ENCODE measurements around the gene PSMB8. TPM values are rescaled to one million over a fixed set of nuclear protein-coding genes. Genes with fewer than 3 reads are reported as not detected.

The PSMB8 gene
- total RNA-seq, 1 donor from 2014 or later: 42.1 TPM

DNA sequence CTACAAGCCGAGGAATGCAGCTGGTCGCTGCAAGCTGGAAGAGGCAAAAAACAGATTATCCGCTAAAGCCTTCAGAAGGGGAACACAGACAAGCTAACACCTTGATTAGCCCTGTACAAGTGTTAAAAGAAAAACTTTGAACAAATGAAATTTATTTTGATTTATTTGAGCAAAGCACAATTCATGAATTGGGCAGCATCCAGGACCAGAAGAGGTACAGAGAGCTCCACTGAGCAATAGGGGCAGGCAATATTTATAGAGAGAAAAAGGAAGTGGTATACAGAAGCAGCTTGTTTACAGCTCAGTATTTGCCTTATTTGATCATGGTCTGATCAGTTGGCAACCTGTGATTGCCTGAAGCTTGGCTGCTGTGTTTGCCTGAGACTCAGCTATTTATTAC lies 44.7 kb downstream of the PSMB8 start:
- DNase-seq (ENCODE audit: low read depth in 2 of 2): no peak

GRCh38 chr6:32796848-32797776 lies 46.7 kb downstream of the PSMB8 start:
- peak; percentile 59 to 65 for DNase-seq (ENCODE audit: low read depth in 2 of 2)

DNA sequence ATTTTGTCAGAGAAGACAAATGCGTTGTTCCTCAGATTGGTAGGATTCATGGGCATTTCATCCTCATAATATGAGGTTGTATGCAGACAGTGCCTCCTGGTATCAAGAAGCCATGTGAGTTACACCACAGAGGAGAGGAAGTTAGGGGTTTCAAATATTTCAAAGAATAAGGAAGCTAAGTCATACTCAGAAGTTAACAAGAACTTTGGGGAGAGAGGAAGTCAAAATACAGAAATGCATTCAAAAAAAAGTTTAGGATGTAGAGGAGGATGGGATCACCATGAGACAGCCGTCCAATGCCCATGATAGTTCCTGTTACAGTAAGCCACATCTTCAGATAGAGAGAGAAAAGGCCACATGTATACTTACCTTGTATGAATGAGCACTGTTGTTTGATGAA lies 49.3 kb downstream of the PSMB8 start:
- no peak for DNase-seq (ENCODE audit: low read depth in 2 of 2)

DNA sequence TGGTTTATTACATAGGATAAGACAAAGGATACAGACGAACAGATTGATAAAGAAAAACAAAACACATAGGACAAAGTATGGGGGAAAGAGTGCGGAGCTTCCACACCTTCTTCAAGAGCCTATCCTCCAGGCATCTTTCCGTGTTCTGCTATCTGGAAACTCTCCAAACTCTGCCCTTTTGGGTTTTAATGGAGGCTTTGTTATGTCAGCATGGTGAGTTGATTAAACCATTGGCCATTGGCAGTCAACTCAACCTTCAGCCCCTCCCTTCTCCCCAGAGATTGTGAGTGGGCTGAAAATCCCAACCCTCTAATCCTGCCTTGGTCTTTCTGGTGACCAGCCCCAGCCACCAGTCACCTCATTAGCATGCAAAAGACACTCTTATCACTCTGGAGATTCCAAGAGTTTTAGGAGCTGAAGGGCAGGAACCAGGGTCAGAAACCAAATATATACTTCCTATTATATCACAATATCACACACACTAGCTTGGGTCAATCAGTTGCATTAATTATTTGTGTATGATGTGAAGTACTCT lies 50.9 kb downstream of the PSMB8 start:
- DNase-seq (ENCODE audit: low read depth in 2 of 2): no peak

Other genes starting within 250 kb of the PSMB8 start
- gene HLA-DQA1, start 206.6 kb downstream of the PSMB8 start, total RNA-seq: not detected in 2 replicates
- gene HLA-DQB1, start 177.4 kb downstream of the PSMB8 start, total RNA-seq: 0.20 TPM in 1 of 2 replicates, not detected in the other
- gene HLA-DQA2, start 102.7 kb downstream of the PSMB8 start, total RNA-seq: not detected in 2 replicates
- gene HLA-DQB2, start 80.5 kb downstream of the PSMB8 start, total RNA-seq: not detected in 2 replicates
- gene HLA-DOB, start 27.0 kb downstream of the PSMB8 start, total RNA-seq: 0.22 TPM in 1 of 2 replicates, not detected in the other
- 15.0 and 30.4 TPM in 2 replicates for gene TAP2, start 5.3 kb downstream of the PSMB8 start, total RNA-seq
- 22.4 and 31.7 TPM in 2 replicates for gene TAP1, start 9.7 kb upstream of the PSMB8 start, total RNA-seq
- gene PSMB9, start 10.1 kb upstream of the PSMB8 start, total RNA-seq: 20.5 and 24.8 TPM in 2 replicates
- under 0.01 TPM in 1 of 2 replicates, not detected in the other for gene HLA-DMB, start 97.0 kb upstream of the PSMB8 start, total RNA-seq
- gene HLA-DMA, start 109.0 kb upstream of the PSMB8 start, total RNA-seq: 0.20 and 0.44 TPM in 2 replicates
- gene BRD2, start 124.5 kb upstream of the PSMB8 start, total RNA-seq: 34.0 and 49.8 TPM in 2 replicates
- not detected in 2 replicates for gene HLA-DOA, start 165.5 kb upstream of the PSMB8 start, total RNA-seq
- gene HLA-DPA1, start 229.6 kb upstream of the PSMB8 start, total RNA-seq: 3.0 and 10.5 TPM in 2 replicates
- gene HLA-DPB1, start 231.9 kb upstream of the PSMB8 start, total RNA-seq: 7.3 and 12.2 TPM in 2 replicates